Fibroblast of skin of scalp (primary cell): ENCODE measurements around the gene TAF10.

Experiments
- DNase-seq: peaks from one replicate; pipeline ENCODE4 v3.0.0-alpha.2; 2013

TAF10 gene

DNA sequence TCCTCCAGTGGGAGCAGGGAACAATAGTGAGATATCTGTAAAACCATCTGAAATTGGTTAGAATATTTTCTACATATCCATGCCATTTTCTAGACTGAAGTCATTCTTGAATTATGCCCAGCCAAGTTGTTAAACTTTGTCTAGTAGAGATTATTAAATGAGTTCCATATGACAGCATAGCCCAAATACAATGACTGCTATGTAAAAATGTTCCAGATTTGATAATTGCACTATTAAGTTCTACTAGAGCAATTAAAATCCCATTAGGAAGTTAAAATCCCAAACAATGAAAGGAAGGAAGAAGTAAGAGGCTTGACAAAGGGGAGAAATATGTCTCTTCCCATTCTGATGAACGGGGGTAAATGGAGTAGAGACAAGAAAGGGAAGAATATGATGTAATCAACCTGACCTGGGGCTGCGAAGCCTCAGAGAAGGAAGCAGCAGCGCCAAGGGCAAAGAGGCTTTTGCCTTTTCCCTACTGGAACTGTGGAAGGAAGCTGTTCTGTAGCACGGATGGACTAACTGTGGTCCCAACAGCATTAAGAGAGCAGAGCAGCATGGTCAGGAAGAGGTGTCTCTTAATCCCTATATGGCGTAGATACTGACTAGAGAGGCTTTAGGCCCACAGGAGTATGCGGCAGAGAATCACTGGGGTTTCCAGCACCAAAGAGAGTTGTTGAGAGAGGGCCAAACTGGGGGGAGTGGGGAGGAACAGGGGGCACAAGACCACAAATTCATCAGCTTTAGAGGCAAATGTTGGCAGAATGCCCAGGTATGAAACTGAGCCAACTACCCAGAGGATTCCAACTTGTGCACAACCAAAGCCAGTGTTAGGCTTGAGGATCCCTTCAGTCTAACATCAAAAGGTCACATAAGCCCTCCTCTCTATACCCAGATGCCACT, 35.3 kb downstream of the TAF10 start:
- DNase-seq: peak; percentile 83

DNA sequence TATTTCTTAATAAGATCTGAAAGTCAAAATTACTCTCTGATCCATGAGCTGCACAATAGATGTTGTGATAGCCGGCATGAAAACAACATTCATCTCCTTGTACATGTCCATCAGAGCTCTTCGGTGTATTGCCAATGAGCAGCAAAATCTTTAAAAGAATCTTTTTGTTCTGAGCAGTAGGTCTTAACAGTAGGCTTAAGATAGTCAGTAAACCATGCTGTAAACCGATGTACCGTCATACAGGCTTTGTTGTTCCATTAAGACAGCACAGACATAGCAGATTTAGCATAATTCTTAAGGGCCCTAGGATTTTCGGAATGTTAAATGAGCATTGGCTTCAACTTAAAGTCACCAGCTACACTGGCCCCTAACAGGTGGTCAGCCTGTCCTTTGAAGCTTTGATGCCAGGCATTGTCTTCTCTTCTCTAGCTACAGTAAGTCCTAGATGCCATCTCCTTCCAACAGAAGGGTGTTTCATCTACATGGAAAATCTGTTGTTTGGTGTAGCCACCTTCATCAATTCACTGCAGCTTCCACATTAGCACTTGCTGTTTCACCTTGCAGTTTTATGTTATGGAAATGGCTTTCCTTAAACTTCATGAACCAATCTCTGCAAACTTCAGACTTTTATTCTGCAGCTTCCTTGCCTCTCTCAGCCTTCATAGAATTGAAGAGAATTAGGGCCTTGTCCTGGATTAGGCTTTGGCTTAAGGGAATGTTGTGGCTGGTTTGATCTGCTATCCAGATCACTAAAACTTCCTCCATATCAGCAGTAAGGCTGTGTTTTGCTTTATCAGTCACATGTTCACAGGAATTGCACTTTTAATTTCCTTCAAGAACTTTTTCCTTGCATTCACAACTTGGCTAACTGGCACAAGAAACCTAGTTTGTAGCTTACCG, 37.0 kb downstream of the TAF10 start:
- DNase-seq: no peak

DNA sequence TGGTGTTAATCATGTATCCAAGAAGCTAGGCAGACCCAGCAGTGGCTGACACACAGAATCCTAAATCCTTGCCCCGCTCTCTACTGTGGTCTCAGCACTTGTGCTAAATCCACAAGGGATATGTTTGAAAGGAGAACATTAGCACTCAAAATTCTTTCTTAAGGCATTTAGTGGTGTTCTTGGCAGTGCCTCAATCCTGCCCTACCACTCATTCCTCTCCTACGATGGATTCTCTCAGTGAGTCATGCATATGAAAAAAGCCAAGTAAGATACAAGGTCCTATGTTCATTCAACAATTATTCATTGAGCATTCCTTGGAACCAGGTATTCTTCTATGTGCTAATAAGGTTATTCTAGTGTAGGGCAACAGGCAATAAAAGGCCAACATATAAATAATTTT, 39.8 kb downstream of the TAF10 start:
- DNase-seq: peak; percentile 84

DNA sequence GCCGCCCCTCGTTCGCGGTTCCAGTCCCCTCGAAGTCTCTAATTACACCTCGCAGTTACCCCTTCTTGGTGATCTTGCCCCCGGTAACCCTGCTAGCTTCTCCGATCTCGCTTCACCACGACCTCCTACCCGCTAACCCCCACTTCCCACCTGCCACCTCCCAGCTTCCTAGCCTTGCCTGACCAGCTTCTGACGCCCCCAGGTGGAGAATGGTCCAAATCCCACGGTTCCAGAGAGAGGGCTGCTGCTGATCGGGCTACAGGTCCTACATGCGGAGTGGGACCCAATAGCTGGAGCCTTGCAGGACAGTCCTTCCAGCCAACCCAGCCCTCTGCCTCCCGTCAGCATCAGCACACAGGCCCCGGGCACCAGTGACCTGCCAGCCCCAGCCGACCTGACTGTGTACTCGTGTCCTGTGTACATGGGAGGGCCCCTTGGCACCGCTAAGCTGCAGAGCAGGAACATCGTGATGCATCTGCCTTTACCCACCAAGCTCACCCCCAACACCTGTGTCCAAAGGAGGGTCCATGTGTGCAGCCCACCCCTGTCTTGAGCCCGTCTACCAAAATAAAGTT, 40.5 kb downstream of the TAF10 start:
- no peak for DNase-seq

DNA sequence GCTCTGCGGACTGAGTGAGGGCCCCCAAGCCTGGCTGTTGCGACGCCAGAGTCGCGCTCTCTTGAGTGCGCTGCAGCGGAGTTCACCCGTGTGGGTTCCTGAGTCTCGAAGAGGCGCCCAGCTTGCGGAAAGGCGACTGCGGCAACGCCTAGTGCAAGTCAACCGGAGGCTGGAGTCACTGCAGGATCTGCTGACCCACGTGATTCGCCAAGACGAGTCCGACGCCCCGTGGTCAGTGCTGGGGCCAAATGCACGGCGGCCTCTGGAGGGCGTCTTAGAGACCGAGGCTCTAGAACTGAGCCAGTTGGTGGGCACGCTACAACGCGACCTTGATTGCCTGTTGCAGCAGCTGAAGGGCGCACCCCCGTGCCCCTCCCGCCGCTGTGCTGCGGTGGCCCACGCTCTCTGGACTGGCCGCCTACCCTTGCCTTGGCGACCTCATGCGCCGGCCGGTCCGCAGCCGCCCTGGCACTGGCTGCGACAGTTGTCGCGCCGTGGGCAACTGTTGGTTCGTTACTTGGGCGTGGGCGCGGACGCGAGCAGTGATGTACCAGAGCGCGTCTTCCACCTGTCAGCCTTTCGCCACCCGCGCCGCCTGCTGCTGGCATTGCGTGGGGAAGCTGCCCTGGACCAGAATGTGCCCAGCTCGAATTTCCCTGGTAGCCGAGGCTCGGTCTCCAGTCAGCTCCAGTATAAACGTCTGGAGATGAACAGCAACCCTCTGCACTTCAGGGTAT, 41.2 kb downstream of the TAF10 start:
- no peak for DNase-seq

DNA sequence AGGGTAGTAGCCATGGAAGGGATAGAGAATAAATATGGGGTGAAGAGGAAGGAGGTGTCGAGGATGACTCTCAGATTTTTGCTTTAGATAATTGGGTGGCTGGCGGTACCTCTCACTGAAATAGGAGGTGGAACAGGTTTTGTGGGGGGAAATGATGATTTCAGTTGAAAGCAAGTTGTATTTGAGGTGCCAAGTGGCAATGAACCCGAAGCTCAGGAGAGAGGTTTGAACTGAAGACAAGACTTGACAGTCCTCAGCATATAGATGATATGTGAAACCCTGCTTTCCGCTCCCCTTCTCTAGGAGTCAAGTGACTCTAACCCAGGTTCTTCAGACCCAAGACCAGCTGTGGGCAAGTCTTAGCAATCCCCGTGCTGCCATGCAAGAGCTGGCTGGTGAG, 42.3 kb downstream of the TAF10 start:
- no peak for DNase-seq

DNA sequence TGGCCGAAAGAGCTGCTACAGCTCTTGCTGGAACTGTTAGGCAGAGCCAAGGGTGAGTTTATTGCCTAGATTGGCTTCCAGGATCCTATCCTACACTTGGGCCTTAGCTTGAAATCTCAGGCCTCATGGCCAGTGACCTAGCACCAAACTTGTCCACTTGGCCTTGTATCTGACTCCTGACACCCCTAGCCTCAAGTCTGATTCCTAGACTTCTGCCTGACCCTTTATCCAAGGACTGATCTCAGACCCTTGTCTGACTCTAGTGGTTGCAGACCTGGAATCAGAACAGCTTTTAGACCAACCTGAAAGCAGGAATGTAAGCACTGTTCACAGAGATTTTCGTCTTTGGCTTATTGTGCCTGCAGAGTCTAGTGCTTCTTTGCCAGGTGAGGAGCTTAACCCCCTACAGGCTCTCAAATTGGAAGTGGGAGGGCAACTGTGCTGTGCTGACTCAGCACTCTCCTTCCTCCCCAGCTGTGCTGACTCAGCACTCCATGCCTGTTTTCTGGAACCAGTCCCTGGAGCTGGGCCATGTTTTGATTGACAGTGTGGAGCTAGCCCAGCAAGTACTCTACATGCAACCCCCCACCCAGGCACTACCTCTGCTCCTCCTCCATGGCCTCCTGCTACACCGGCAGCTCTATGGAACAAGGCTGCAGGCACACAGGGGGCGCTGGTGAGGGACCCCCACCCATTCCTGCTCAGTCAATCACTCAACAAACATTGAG, 43.7 kb downstream of the TAF10 start:
- peak; percentile 83 for DNase-seq

DNA sequence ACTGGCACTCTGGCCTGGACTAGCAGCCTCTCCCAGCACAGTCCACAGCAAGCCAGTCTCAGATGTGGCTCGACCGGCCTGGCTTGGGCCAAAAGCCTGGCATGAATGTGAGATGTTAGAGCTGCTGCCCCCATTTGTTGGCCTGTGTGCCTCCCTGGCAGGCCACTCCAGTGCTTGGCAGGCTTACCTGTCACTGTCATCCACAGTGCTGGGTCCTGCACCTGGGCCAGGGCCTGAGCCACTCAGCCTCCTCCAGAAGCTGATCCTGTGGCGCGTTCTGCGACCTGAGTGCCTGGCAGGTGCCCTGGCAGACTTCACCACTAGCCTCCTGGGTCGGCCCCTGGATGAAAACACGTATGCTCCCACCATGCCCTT, 44.7 kb downstream of the TAF10 start:
- DNase-seq: no peak

DNA sequence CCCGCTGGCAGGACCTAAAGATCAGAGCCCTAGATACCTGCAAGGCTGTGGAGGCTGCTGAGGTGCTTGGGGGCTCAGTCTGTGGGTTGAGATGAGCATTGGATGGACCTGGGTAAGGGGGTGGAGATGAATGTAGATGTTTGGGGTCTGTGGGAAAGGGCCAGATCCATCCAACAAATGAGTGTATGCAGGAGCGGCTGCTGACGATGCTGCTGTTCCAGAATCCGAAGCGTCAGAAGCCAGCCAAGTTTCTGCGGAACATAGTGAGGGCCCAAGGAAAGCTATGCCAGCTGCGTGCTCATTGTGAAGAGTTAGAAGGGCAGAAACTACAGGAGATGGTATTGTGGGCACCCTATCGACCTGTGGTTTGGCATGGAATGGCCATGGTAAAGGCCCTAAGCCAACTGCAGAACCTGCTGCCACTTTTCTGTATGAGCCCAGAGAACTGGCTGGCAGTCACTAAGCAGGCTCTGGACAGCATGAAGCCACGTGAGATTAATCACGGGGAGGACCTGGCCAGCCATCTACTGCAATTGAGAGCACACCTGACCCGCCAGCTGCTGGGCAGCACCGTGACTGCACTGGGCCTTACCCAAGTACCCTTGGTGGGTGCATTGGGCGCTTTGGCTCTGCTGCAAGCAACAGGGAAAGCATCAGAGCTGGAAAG, 45.2 kb downstream of the TAF10 start:
- no peak for DNase-seq

DNA sequence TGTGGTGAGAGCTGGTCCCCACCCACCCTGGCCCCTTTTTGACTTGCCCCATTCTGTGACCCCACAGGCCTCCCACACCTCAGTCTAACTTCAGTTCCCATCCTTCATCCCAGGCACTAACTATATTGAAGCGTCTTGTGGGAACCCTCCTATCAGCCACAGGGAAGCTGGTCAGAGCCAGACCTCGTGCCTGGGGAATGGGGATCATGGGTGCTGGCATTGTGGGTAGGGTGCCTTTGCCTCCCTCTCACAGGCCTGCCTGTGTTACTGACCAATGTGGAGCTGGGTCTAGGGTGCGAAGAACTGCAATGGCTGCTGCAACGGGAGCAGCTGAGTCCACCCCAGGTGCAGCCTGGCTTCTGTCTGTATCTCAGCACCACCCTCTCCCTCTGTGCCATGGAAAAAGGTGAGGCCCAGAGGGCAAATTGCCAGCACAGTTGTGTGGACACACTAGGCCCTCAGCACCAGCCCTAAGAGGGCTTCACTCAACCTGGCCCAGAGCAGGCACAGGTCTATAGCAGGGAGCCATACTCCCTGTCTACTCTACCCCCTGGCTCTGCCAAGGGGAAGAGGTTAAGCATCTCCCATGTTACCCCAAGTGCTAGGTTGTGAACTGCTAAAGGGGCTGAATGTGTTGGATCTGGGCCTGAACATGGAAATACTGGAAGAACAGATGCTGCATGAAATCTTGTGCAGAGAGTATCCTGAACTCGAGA, 45.9 kb downstream of the TAF10 start:
- no peak for DNase-seq

DNA sequence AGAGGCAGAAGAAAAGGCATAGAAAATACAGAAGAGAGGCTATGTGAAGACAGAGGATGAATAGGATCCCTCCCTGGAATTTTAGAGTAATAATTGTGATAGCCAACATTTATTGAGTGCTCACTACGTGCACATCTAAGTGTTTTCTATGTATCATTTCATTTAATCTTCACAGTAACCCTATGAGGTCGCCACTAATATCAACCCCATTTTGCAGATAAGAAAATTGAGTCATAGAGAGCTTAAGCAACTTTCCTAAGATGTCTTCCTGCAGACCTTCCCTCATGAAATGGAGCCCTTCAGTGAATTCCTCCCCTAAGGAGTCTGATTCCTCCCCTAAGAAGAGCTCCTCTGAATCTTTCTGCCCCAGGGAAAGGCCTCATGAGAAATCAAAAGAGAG, 46.7 kb downstream of the TAF10 start:
- DNase-seq: no peak

DNA sequence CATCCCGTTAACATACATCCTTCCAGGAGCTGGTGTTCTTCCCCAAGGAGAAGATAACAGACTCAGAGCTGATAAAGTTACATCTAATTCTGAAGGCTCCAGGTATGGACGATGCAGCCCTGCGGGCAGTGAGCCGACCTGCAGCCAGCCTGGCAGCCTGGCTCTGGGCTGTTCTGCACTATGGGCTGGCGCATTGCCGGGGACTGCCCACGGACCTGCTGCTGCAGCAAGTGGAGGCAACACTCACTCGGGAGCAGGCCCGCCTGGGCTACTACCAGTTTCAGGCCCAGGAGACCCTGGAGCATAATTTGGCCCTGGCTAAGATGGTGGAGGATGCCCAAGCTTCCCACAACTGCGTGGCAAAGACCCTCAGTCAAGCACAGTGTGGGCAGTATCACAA, 48.3 kb downstream of the TAF10 start:
- no peak for DNase-seq

DNA sequence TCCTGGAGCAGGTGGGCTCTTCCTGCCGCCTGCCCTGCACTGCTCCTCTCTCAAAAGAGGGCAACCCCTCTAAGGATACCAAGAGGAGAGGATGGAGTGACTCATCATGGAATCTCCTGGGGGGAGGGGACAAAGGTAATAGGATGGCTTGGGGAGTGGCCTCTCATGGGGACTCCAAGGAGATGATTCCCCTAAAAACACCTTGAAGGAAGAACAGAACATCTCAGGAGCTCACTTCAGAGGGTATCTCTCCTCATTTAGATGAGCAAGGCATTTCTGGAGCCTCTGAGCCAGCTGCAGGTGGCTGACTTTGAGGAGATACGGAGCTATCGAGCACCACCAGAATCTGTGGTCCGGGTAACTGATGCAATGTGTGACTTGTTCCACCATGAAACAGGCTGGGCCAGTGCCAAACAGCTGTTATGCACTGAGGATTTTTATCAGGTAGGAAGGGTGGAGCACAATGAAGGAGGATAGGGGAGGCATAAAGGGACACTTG, 48.8 kb downstream of the TAF10 start:
- no peak for DNase-seq

DNA sequence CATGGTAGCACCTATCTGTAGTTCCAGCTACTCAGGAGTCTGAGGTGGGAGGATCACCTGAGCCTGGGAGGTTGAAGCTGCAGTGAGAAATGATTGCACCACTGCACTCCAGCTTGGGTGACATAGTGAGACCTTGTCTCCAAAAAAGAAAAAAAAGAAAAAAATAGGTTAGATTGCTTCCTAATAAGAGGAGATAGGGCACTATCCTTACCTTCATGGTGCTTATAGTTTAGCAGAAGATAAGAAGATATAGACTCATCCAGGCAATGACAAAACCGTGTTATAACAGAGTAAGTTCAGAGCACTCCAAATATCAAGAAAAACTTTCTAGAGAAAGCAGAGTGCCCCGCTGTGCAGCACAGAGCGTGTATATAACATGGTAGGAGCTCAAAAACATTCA, 50.7 kb downstream of the TAF10 start:
- no peak for DNase-seq
